Neural crest cell (in vitro differentiated cells): ENCODE data around the gene ZMIZ1. TPM values are rescaled to one million over a fixed set of nuclear protein-coding genes. Genes with fewer than 3 reads are reported as not detected.

Source experiments
- DNase-seq: peaks from one replicate; pipeline ENCODE4 v3.0.0; 2021; ENCODE audit warnings: low read depth, mixed read lengths, low spot score
- H3K27ac Mint-ChIP-seq: one replicate; pipeline ENCODE4 v1.8.0; 2021; ENCODE audit warnings: mild to moderate bottlenecking, mixed read lengths; ENCODE audit not compliant: unreplicated experiment
- H3K27me3 Mint-ChIP-seq: 2 replicates; pipeline ENCODE4 v1.8.0; 2021; ENCODE audit warnings: low read depth, mild to moderate bottlenecking, mixed read lengths
- H3K36me3 Mint-ChIP-seq: 2 replicates; pipeline ENCODE4 v1.8.0; 2021; ENCODE audit warnings: low read depth, mild to moderate bottlenecking, mixed read lengths
- H3K4me1 Mint-ChIP-seq: 2 replicates; pipeline ENCODE4 v1.8.0; 2021; ENCODE audit warnings: mixed read lengths
- H3K4me3 Mint-ChIP-seq: one replicate; pipeline ENCODE4 v1.8.0; 2021; ENCODE audit warnings: mild to moderate bottlenecking, mixed read lengths
- H3K9me3 Mint-ChIP-seq: 2 replicates; pipeline ENCODE4 v1.8.0; 2021; ENCODE audit warnings: mixed read lengths
- CTCF ChIP-seq: fragments of 200-600 bp; sonication (generic); conservative IDR thresholded peaks from 2 replicates; pipeline ENCODE4 v1.5.0; 2021; ENCODE audit warnings: antibody characterized with exemption, mild to moderate bottlenecking
- total RNA-seq: library from RNA; stranded (reverse); gene quantifications from 2 replicates; pipeline ENCODE4 v1.2.1, GENCODE V29; 2021

The ZMIZ1 gene
- total RNA-seq, 1 donor from 2014 or later: 92.0 TPM

GRCh38 chr10:79347226-79347893 is 278.6 kb downstream of the ZMIZ1 start, which contains the start of gene PPIF:
Gene PPIF, plus strand, starts transcription at chr10:79347469. Its CDS starts 80 bp downstream, at chr10:79347549.
- Mint-ChIP-seq H3K4me3 (peak within 1 kb of the TSS; percentile 83), H3K27ac (peak within 1 kb of the TSS; percentile 35), H3K9me3 (no peaks in the 10 kb centered on the region), H3K36me3 (peaks cover 8% of the 10 kb centered on the region), H3K4me1 (peaks cover 12% of the 10 kb centered on the region), H3K27me3 (no peaks in the 10 kb centered on the region)
- peak; percentile 95 for DNase-seq
- TF ChIP-seq CTCF: peak; percentile 91

- Mint-ChIP-seq H3K27ac (peak overlapping the region; percentile 50), H3K27me3 (no peaks in the 10 kb centered on the region), H3K4me3 (peak overlapping the region; percentile 83), H3K36me3 (peaks cover 12% of the 10 kb centered on the region), H3K9me3 (no peaks in the 10 kb centered on the region), H3K4me1 (peaks cover 12% of the 10 kb centered on the region)
- no peak for DNase-seq
- TF ChIP-seq CTCF: no peak
These were observed 279.3 kb downstream of the ZMIZ1 start for GRCh38 chr10:79347894-79348639.

- H3K4me1 Mint-ChIP-seq: peaks cover 12% of the 10 kb centered on the region
- TF ChIP-seq CTCF: no peak
- no peak for DNase-seq
- no peaks in the 10 kb centered on the region for H3K9me3 Mint-ChIP-seq
- H3K36me3 Mint-ChIP-seq: peaks cover 17% of the 10 kb centered on the region
- H3K4me3 Mint-ChIP-seq: peak overlapping the region; percentile 83
- peak overlapping the region; percentile 50 for H3K27ac Mint-ChIP-seq
- no peaks in the 10 kb centered on the region for H3K27me3 Mint-ChIP-seq
These were observed 279.8 kb downstream of the ZMIZ1 start for GRCh38 chr10:79348640-79348988.

- Mint-ChIP-seq H3K4me1 (peaks cover 12% of the 10 kb centered on the region), H3K27me3 (no peaks in the 10 kb centered on the region), H3K36me3 (peaks cover 22% of the 10 kb centered on the region), H3K9me3 (no peaks in the 10 kb centered on the region), H3K4me3 (peak overlapping the region; percentile 83), H3K27ac (no peak overlapping the region)
- no peak for DNase-seq
- no peak for TF ChIP-seq CTCF
These were observed 280.3 kb downstream of the ZMIZ1 start for GRCh38 chr10:79349072-79349491.

GRCh38 chr10:79349766-79350406 is 281.1 kb downstream of the ZMIZ1 start:
- H3K27ac Mint-ChIP-seq: no peak overlapping the region
- peak overlapping the region; percentile 72 for H3K4me3 Mint-ChIP-seq
- no peak for TF ChIP-seq CTCF
- no peak for DNase-seq
- H3K27me3 Mint-ChIP-seq: no peaks in the 10 kb centered on the region
- H3K4me1 Mint-ChIP-seq: peaks cover 12% of the 10 kb centered on the region
- H3K36me3 Mint-ChIP-seq: peaks cover 29% of the 10 kb centered on the region
- no peaks in the 10 kb centered on the region for H3K9me3 Mint-ChIP-seq
